Epidermal melanocyte (primary cell): ENCODE results near the gene CSNK2A2.

ENCODE experiments used
- DNase-seq: peaks from one replicate; pipeline ENCODE4 v3.0.0; 2011; ENCODE audit warnings: low spot score; ENCODE audit not compliant: insufficient read length

CSNK2A2 gene

GRCh38 chr16:58200004-58200797 lies 2.3 kb upstream of the CSNK2A2 start:
- DNase-seq: no peak

DNA sequence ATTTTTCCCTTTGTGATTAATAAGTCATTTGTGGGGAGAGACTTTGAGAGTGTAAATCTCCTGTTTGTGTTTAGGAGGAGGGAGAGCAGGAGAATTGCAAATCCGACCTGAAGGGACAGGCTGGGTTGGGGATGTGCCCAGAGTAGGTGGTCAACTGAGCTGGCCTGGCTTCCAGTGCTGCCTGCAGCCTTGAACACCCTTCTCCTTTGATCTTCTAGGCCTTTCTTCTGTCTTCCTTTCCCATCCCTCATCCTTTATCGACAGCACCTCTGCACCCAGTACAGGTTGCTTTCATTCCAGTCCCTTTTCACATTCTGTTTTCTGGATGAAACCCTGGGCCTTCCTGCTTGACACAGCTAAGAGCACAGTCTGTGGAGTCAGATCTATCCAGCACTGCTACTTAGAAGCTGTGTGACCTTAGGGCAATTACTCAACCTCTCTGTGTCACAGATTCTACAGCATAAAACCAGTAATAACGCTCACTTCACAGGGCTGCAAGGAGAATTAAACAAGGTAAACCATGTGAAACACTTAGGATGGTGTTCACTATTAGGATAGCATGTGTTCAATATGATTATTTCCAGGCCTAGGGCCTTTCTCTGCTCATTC lies 1.0 kb upstream of the CSNK2A2 start:
- DNase-seq: no peak

DNA sequence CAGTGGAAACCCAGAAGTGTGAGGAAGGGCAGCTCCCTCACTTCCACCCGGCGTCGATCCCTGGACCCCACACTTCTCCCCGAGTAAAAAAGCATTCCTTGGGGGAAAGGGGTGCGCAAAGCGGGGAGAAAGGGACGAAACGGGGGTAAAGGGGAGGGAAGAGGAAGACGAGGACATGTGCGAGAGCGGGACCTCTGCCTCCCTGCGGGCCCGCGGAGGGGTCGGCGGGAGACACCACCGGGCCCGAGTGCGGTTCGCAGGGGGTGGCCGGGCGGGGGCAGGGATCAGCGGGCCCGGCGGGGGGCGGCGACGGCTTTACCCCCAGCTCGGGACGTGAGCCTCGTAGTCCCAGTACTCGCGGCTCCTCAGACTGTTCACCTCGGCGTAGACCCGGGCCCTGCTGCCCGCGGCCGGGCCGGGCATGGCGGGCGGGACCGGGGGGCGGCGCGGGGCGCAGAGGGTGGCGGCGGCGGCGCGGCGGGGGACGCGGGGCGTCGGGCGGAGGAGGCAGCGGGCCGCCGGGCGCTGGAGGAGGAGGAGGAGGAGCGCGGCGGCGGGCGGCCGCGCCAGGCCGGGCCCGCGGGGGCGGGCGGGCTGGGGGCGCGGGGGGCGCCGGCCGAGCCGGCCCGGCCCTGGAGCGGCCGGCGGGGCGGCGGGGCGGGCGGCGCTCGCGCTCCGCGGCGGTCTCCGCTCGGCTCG lies 443 bp downstream of the CSNK2A2 start:
- DNase-seq: no peak

DNA sequence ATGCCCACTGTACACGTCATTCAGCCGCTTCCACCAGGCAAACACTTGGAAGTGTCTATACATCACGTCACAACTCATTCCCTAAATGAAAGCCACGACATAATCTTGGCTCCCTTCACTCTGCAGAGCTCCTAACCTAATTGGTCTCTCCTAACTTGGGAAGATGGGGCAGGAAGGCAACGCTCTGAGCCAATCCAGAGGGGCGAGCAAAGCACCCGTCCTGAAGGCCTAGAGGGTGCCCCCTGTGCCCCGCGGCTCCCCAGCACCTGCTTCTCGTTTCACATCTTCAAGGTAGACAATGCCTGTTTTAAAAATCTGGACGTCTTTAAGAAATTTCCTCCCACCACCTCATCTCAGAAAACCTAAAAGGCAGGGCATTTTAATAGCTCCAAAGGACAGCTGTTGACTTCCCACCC lies 1.0 kb downstream of the CSNK2A2 start:
- DNase-seq: no peak

- DNase-seq: no peak
These were observed 2.1 kb downstream of the CSNK2A2 start for GRCh38 chr16:58195771-58196170.

DNA sequence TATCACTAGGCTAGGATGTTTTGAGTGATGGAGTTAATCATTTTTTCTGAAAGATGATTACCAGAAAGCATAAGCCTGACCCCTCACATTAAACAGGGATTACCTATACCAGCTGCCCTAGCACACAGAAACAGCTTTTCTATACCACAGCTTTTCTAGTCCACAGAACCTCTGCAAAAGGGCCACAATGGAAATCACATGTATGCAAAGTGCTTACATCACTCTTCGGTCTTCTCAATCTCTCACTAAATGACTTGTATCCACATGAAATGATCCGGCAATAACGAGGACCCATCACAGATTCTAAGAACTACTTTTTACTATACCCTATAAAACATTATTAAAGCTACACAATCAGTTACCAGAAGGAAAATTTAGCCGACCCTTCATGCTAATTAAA lies 2.6 kb downstream of the CSNK2A2 start:
- DNase-seq: no peak

DNA sequence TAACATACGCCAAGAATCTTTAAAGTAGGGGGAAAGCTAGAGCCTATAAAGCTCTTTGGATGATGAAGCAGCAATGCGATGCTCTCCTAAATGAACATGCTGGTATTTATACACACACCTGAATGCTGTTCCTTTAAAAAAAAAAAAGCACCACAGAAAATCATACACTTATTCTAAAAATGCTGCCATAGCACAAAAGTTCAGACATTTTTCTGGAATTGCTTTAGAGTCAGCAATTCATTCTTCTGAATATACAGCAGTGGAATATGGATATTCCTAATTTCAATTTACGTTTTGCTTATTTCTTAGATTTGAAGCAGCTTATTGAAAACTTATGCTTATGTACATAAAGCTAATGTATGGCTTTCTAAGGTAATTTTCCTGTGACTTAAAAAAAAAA lies 3.1 kb downstream of the CSNK2A2 start:
- DNase-seq: no peak

DNA sequence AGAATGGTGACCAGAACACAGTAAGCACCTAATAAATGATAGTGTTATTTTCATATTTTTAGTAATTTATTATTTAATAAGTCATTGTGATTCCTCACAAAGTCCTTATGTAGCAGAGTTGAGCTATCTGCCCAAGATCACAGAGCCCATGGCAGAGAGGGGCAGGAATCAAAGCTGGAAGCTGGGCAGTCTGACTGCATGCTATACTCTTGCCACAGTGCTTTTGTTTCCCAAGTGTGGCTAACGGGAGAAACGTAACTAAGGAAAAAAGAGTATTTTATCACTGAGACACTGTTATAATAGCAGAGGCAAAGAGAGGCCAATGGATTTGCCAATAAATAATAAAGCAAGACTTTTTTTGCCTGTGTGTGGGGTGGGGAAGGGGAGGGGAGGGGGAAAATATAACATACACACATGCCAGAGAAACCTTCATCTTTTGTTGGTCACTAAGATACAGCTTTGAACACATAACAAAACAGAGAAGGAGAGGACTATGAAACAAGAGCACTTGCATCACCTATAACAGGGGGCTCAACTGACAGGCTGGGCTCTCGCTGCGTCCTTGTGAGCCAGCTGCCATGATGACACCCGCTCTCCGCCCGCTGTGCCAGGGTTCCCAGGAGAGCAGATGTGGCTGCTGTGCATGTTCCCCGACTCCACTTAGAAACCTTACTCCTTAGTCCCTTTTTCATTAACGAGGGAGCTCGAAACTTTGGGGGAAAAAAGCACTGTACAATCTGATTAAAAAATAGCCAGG lies 10.1 kb downstream of the CSNK2A2 start:
- DNase-seq: no peak

DNA sequence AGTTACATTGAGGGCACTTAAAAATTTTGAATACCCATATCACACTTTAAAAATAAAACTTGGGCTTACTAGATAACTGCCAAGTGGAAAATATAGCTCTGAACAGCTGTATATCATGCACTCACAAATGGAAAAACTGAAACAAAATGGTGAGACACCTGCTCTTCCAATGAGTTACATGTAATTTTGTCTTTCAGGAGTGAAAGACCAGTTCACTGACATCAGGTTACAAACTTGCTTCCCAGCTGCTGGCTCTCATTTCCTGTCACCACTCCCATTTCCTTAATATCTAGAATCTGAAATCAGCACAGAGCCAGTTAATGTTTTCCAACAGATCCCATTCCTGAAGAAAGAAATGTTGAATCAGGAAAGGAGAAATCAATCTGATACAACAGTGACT lies 10.8 kb downstream of the CSNK2A2 start:
- no peak for DNase-seq

- no peak for DNase-seq
These were observed 11.5 kb downstream of the CSNK2A2 start for GRCh38 chr16:58186176-58186944.

GRCh38 chr16:58177353-58177710 lies 20.6 kb downstream of the CSNK2A2 start:
- no peak for DNase-seq

DNA sequence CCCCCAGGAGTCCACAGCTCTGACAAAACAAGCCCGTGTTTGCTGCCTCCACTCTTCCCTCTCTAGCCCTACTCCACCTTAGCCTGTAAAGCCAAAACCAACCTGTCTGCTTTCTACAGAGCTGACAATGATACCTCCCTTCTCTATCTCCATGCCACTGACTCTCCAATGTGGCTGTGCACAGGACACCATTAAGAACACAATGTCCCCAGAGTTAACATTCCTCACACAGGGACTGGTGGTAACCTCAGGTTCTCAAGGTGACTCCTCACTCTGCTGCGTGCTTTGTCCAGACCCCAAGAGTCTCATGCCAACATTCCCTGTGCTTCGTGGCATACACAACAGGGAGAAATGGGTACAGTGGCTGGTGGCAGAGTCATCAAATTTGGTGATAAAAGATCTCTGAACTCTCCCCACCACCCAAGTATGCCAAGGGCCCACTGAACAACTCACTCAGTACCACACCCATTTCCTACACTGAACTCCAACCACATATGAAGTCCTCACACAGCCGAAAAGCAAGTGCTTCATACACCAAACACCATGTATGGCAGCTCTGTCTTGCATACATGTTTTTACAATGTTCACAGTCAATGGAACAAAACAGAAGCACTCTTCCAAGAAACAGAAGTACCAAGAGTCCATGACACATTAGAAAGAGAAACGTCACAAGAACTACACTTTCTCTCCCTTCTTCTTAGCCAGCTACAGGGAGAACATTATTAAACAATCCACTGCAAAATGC lies 21.1 kb downstream of the CSNK2A2 start:
- no peak for DNase-seq

DNA sequence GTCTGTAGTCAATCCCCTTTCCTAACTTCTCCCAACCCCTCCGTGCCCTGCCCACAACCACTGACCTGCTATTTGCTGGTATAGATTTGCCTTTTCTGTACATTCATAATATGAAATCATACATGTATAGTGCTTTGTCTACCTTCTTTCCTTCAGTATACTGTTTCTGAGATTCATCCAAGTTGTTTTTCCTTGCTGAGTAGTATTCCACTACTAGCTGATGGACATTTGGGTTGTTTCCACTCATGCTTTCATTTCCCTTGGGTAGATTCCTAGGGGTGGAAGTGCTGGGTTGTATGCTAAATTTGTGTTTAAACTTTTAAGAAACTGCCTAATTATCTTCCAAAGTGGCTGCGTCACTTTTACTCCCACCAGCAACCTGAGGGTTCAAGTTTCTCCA lies 27.7 kb downstream of the CSNK2A2 start:
- DNase-seq: no peak

- no peak for DNase-seq
These were observed 37.1 kb downstream of the CSNK2A2 start for GRCh38 chr16:58160855-58161254.

- DNase-seq: no peak
These were observed 39.2 kb downstream of the CSNK2A2 start for GRCh38 chr16:58158725-58159124.

DNA sequence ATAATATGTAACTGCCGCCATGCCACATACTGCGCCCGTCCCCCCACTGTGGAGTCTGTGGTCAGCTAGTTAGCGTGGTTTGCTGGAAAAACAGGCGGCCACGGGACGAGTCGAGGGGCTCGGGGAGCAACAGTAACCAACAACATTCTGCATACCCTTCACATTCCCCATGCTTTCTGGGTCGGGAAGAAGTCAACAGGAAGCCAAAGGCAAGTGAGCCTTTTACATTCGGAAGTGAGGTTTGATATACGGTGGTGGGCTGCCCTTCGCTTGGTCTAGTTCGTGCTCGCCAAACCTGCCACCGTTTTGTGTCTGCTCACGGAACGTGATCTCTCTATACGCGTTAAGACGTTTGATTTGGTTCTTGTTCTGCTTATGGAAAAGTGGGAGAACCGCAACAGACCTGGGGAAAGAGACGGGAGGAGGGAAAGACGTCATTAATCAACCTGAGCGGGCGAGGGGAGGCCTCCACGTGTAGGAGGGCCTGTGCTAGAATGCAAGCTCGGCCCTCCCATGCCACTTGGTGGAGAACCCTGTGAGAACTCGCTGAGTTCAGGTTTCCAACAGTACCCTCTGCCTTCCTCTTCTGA lies 39.9 kb downstream of the CSNK2A2 start:
- DNase-seq: no peak

GRCh38 chr16:58157239-58157638 lies 40.7 kb downstream of the CSNK2A2 start:
- DNase-seq: no peak

GRCh38 chr16:58155839-58156238 lies 42.1 kb downstream of the CSNK2A2 start:
- no peak for DNase-seq

DNA sequence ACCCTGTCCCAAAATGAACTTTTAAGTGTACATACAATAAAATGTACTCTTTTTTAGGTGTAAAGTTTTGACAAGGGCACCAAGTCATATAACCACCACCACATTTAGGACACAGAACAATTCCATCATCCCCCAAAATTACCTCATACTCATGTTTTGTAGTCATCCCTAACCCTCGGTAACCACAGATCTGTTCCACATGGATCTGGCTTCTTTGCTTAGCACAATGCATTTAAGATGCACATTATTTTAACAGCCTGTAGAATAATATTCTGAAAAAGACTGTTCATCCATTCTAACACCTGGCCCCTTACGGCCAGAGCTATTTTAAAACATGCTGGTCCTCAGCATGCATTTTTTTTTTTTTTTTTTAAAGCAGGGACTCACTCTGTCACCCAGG lies 43.6 kb downstream of the CSNK2A2 start:
- no peak for DNase-seq

- DNase-seq: no peak
These were observed 45.5 kb downstream of the CSNK2A2 start for GRCh38 chr16:58152246-58152868.
